GM18858 (cell line): Measurements from ENCODE around the gene ACKR3.

Experiments used
- ATAC-seq: cut with Tn5 transposase; IDR thresholded peaks from one replicate; pipeline ENCODE4 v1.9.1; 2021; ENCODE audit not compliant: unreplicated experiment

The ACKR3 gene

DNA sequence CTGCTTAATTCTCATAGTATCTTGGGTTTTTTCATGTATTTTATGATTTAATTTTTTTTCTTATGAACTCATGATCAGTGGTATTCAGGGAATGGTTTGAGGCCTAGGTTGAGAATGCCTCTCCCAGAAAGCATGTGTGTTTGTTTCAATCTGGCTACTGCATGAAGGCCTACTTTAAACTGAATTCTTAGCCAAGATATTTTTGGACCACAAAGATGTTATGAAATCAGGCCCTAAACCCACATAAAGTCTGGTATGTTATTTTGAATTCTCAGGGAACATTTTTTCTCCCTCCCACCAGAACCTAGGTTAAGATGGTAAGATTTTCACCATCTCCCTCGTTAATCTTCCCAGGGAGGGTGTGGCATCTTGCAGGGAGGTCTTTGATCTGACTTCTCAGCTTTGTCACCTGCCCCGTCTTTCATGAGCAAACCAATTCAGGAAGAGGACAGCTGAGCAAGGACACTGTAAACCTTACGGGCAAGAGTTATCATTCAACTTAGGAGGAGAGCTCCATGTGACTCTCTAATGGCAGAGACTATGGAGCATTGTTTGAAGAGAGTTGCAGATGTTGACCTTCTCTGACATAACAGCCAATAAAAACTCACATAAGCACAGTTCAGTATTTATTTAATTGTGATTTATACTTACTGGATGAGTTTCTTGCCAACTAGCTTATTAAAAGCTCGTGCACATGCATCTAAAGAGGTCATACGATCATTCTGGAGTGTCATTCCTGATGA is 21.3 kb upstream of the ACKR3 start:
- ATAC-seq, result no peak

DNA sequence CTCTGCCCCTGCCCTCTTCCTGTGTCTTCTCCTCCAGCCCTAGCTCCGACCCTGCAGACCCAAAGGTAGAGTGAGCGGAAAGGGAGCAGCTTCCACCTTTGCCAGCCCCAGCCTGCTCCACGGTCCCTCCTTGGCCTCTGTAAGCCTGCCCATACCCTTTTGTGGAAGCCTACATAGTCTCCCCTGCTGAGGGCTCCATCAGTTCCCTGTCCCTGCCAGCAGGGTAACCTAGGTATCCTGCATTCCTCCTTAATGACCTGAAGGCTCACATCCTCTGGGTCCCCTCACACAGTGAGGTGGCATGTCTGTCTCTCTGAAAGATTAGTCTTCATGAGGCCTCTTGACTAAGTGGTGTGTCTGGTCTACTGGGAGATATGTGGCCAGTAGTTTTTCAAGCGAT is 20.5 kb upstream of the ACKR3 start:
- ATAC-seq, result no peak

DNA sequence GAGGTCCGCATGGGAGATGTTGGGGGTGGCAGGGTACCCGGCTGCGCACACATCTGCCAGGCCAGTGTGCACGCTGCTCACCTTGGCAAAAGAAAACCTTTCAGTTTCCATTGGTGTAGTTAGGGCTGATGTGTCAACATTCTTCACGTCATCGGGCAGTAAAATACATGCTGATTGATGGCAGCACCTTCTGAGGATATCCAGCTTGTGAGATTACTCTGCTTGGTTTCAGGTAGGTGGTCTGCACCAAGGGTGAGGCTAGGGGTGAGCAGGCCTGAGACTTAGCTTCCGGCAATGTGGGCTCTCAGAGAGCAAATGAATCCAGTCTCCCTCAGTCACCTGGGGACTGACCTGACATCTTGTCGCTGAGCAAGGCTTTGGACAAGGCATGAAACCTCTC is 19.3 kb upstream of the ACKR3 start:
- no peak for ATAC-seq

DNA sequence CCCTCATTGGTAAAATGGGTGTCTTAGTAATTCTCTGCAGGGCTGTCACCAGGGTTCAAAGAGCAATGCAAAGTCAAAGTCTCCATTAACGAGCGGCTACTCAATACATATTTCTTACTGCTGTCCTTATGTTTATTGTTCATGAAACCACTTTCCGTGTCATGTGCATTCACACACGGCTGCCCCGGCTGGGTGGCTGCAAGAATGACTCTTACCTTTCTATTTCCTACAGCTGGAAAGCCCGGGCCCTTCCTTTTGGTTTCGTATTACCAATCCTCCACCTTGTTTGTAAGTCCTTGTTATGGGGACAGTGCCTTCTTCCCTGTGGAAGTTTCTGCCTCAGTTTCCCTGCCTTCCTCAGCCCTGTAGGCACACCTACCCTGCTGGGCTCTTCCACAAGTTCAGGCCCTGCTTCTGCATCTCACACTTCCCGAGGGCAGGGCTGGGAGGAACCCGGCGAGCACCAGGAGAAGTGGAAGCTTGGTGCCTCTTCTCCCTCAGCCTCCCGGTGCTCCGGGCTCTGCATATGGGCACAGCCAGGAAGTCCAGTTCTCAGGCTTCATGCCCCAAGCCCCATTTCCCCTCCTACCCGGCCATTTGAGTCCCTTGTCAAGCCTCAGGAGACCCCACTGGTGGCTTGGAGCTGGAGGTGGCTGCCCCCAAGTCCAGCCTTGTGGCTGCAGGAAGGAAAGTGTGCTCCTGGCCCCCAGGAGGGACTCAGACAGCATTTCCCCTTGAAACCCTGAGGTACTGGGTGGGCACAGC is 18.7 kb upstream of the ACKR3 start:
- peak; percentile 37 for ATAC-seq

DNA sequence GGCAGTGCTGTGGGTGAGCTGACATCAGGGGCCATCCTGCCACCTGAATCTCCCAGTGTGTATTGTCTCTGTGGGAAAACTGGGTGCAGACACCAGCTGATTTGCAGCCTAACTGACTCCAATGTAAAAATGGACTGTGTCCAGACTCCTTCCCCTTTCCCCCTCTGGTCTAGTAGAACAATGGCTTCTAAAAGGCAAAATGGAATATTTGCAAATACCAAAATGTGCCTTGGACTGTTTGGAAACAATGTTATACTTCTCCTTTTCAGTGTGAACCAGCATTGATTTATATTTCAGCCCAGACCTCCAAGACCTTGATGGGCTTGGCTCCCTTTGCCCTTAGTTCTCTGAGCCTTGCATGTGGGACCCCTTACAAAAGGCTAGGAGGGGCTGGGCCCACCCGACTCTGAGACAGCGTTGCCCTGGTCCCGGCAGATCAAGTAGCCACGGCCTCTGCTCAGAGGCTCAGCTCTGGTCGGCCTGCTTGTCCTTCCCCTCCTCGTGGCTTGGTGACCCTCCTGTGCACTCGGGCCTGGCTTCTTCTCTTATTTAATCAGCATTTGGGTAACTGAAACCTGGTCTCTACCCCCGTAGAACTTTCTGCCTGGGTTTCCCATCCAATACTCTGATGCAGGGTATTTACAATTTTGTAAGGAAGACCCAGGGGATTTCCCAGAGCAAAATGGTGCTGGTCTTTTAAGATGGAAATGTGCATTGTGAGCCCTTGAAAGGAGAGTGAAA is 18.0 kb upstream of the ACKR3 start:
- no peak for ATAC-seq

DNA sequence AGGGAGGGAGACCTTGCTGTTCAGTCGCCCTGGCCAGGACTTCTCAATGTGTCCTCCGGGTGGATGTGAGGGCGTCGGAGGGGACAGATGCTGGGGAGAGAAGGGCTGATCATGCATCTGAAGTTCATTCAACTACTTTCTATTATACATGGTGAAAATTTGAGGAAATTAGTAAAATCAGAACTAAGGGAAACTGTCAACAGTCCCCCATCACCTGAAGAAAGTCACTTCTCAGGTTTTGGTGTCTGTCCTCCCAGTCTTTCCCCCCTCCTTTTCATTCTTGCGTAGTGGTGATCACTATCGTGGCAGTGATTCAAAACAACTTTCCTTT is 17.4 kb upstream of the ACKR3 start:
- ATAC-seq, result no peak

DNA sequence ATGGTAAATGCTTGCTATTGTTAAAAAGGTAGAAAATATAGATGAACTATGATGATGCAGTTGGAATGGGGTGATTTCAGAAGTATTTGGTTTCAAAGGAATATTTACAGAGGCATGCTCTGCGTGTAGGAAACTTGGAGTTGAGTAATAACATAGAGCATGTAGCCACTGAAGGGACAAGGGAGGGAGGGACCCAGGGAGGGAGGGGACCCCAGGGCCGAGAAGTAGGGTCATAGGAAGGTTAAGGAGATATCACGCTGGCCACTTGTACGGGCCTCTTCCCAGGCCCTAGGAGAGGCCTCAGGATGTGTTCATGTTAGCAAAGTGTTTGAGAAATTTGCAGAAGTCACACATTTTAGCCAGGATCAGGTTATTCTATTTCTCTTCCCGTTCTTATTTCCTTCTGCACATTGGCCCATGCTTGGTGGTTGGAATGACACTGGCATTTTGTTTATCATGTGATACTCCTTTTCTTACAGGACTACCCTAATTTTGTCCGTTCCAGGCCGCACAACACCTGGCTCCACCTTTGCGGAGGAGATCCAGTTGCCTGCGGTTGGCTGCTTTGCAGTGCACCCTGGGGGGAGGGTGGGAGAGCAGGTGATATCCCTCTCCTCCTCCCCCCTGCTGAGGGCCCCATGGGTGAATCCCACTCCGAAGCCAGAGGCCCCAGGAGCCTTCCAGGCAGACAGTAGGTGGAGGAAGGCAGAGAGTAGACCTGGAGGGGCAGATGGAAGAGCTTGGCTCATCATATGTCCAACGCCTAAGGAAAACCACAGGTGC is 16.9 kb upstream of the ACKR3 start:
- no peak for ATAC-seq

DNA sequence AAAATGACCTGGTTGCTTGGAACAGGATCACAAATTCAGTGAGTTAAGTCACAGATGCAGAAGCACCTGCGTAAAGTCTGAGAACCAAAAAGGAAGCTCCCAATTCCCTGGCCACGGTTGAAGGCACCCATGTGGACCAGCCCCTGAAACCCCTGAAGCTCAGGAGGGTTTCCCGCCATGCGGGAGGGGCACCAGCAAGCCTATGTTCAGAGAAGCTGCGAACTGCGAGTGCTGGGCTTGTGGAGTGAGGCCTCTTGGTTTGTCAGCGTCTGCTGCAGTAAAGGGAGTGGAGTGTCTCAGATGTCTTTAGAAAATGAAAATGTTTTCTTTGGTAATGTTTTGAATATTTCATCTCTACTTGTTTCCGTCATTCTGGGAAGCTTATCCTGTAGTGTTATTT is 16.1 kb upstream of the ACKR3 start:
- ATAC-seq, result no peak

DNA sequence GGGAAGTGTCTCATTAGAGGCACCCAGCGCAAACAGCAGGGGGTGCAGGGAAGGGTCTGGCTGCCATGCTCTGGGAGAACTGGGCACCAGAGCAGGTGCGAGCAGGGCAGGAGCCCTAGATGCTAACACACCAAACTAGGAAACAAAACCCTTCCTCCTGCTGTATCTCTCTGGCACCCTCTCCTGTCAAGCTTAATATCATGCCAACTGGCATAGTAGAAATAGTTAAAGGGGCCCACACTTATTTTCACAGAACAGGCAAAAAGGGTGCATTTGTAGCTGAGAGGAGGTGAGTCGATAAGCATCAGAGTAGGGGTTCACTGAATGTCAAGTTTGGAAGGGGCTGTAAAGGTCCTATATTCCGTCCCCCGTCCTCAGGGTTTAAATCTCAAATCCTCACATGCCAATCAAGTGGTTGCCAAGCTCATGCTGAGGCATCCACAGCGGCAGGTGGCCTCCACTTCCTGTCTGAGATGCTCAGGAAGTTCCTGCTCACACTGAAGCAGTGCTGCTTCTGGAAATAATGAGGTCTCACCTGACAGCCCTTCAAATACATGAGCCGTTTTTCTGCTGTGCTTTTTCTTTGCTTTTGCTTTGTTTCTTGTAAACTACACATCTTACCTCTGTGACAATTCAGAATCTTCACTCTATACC is 14.9 kb upstream of the ACKR3 start:
- no peak for ATAC-seq

DNA sequence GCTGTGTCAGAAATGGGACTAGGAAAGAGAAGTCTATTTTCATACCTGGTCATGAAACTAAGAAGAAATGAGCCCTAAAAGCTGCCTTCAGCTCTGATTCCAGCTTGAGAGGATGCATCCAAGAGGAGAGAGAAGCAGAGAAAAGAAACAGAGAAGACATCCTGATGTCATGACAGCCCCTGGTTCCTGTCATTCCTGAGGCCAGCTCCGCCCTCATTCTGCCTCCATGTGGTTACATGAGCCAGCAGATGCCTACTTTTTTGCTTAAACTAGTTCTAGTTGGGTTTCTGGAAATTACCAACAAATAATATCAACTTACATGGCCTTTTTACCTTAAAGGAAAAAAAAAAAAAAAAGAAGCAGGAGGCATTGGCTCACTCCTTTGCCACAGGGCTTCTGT is 14.1 kb upstream of the ACKR3 start:
- no peak for ATAC-seq

DNA sequence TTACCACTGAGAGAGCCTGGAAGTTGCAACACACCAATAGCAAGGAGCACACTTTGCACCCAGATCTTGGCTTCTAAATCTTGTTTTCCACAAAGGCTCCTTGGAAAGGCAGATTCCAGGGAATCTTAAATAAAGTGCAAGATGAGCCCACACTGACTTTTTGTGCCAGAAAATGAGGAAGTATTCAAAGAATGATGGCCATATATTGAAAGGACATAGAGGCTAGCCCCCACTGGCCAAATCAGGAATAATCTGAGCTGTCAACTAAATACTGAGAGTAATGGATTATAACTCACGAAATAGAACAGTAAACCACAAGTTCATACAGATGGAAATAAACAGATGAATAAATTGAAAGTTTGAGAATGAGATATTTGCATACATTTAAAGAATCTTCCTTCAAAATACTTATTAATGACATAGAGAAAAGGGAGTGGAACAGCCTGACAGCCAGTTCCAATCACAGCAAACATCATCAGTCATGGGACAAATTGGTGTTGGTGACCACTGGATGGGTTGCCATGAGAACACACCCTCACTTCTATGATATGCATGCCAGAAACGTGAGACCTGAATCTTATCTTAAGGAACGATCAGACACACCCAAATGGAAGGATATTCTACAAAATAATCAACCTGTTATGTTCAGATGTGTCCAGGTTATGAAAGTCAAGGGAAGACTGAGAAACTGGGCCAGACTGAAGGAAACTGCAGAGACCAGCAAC is 12.2 kb upstream of the ACKR3 start:
- no peak for ATAC-seq

DNA sequence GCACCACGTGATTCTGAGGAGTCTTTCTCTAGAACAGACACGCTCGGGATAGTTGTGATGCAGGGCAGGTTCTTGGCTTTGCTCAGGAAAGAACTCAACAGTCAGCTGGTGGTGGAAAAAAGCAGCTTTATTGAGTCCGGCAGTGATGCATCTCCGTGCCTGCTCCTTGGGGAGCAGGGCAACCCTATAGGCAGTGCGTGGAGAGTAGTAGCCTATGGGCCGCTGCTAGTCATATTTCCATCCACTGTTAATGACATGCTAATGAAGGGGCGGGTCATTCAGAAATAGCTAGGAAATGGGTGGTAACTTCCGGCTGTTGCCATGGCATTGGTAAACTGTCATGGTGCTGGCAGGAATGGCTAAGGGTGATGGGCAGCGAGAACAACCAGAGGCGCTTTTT is 11.6 kb upstream of the ACKR3 start:
- ATAC-seq, result no peak

DNA sequence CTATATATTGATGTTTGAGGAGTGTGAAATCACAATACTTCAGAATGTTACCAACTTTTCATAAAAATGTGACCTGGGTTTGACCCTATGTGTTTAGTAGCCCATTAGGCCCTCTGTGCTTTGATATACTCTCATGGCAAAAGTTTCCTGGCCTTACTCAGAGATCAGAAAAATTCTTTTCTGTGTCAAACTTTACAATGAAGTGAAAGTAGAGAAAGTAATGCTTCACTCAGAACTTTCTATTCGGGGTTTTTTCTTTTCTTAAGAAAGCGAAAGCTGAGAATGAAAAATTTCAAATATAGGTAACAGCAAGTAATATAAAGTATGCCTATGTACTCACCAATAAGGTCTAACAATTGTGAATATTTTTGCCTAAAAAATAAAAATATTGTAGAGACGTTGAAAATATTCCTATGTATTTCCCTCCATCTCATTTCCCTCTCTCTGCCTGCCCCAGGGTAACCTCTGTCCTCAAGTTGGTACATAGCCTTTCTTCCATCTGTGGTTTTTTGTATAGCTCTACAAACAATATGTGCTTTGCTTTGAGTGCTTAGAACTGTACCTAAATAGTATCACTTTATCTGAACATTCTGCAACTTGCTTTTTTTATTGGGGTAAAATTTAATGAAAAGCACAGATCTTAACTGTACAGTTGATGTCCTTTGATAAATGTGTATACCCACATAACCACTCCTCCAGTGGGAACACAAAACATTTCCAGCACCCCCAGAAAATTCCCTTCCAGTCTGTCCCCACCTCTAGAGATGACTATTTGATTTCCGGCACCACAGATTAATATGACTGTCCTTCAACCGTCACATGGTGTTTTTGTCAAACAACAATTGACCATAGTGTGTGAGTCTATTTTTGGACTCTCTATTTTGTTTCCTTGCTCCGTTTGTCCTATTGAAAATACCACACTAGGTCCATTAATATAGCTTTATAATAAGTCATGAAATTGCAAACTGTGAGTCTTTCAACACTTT is 10.3 kb upstream of the ACKR3 start:
- no peak for ATAC-seq

DNA sequence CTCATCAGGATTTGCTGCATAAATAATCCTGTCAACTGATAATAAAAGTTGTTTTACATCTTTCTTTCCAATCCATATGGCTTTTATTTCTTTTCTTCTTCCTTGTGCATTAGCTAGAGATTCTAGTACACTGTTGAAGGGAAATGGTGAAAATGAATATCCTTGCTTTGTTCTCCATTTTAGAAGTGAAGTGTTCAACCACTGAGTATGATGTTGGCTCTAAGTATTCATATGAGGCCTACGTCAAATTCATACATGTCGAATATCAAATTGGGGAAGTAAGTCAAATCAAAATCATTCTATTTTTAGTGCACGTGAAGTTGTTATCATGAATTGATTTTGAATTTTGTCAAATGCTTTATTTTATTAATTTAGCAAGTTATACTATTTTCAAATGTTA is 7.8 kb upstream of the ACKR3 start:
- ATAC-seq, result no peak

DNA sequence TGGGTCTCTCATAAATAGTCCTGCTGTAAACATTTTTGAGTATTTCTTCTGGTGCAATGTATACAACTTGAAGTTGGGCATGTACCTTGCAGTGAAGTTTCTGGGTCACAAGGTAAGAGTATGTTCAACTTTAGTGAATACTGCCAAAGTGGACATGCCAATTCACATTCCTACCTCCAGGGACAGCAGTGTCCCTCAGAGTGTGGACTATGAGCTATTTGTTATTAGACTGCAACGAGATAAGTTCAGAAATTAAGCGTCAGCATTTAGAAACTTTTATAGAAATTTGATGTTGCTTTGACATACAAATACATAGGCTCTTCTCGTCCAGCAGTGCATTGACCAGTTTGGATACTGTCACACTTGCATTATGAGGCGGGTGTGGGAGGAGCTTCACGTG is 7.2 kb upstream of the ACKR3 start:
- no peak for ATAC-seq

DNA sequence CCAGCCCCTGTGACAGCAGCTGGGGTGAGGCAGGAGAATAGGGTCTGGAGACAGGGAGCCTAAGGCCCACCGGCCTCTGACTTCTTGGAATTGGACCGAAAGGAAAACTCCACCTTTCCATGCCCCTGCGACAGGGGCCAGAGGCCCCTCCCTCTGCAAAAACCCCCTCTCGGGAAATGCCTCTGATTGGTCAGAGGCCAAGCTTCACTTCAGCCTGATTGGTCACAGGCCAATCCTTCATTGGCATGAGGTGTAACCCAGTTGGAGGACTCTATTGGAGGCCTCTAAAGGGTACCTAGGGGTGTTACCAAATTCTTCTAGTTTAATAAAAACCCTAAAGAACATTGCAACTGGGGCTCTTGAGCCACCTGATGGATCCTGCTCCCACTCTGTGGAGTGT is 5.7 kb upstream of the ACKR3 start:
- no peak for ATAC-seq

DNA sequence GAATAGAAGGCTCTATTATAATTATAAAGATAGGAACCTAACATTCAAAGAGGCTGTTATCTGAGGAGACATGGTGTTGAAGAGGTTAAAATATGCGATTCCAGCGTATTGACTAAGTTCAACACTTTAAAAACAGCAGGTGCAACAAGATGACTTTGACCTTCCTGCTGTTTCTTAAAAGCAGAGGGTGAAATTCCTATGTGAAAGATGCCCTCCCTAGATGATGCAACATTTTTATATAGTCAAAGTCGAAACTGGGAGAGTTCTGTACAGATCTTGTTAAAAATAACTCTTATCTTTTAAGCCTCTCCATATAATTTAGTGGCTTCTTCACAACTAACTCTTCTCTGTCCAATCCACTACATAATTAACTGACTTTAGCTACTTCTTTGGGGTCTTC is 4.4 kb upstream of the ACKR3 start:
- ATAC-seq, result no peak

DNA sequence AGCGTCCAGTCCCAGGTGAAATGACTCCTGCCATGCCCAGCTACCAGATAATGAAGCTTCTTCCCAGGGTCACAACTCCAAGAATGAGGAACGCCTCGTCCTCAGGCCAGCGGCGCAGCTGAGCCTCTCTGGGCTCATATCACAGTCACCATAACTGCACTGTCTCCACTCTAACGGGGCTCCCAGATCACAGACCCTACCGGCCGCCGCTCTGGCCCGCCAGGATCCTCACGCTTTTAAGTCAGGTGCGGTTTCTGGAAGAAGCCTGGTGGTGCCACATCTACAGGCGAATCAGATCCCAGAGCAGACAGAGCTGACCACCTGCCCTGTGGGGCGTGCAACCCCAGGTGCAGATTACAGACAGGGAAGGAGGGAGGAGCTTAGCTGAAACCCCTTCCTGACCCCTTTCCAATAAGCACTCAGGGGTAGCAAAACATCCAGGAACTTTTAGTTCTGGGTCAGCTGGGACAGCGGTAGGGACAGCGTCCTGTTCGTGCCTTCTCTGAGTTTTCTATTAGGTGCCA is 3.7 kb upstream of the ACKR3 start:
- ATAC-seq, result no peak

DNA sequence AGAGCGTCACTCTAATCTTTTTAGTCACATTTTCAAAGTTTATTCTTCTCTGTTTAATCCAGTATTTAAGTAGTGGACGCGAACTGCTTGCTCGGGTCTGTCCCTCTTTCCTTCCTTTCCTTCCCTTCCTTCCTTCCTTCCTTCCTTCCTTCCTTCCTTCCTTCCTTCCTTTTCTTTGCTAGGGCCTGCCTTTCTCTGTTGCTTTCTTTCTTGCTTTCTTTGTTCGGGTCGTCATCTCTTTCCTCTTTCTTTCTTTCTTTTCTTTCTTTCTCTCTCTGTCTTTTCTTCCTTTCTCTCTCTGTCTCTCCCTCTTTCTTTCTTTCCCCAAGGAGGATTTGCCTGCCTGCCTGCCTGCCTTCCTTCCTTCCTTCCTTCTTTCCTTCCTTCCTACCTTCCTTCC is 3.0 kb upstream of the ACKR3 start:
- ATAC-seq, result no peak
